ENCODE measurements around the gene DTNBP1. TPM values are rescaled to one million over a fixed set of nuclear protein-coding genes. Genes with fewer than 3 reads are reported as not detected.

DTNBP1 gene
- polyA plus RNA-seq, 1 experiment = 19.1 TPM

DNA sequence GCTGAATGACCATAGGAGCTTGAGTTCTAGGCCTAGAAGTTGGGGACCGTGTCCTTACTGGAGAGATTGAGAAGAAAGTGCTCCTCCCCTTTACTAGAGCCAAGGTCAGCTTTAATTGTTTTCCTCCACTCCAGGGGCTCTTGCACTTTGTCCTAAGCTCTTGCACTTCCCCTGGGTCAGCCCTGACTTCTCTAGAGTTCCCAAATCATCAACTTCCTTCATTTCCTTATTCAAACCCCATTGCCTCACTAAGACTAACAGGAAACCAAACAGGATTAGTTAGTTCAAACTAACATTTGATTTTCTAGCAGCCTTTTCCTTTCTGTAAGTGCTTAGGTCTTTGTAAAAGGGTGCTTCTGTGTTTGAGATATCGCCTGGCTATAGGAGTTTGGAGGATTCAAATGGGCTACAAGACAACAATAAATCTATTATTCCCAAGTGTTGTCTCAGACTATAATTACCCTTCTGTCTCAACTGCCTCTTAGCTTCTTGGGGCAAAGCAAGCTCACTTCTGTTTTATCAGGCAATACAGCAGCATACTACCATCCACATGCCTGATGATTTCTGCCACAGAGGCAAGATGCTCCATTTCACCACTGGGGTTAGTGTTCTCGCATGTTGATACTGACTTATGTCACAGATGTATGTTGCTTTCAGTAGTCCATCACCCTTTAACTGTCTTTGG is 12.8 kb upstream of the DTNBP1 start:
- ChIA-PET POLR2A (no interaction called here), CTCF (no interaction called here)
- Histone ChIP-seq H3K27me3 (ENCODE audit: control insufficient read depth, insufficient read depth, low read length) (peaks cover 6% of the 10 kb centered on the region), H3K4me3 (ENCODE audit: low read depth, low read length) (no peak overlapping the region), H3K36me3 (ENCODE audit: control insufficient read depth, insufficient read depth, low read length) (no peaks in the 10 kb centered on the region)
- DNase-seq (ENCODE audit: low read depth) = no peak
- TF ChIP-seq, protein P1, sequence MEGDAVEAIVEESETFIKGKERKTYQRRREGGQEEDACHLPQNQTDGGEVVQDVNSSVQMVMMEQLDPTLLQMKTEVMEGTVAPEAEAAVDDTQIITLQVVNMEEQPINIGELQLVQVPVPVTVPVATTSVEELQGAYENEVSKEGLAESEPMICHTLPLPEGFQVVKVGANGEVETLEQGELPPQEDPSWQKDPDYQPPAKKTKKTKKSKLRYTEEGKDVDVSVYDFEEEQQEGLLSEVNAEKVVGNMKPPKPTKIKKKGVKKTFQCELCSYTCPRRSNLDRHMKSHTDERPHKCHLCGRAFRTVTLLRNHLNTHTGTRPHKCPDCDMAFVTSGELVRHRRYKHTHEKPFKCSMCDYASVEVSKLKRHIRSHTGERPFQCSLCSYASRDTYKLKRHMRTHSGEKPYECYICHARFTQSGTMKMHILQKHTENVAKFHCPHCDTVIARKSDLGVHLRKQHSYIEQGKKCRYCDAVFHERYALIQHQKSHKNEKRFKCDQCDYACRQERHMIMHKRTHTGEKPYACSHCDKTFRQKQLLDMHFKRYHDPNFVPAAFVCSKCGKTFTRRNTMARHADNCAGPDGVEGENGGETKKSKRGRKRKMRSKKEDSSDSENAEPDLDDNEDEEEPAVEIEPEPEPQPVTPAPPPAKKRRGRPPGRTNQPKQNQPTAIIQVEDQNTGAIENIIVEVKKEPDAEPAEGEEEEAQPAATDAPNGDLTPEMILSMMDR (IDR thresholded peaks at IDR 0.05; ENCODE audit: insufficient read depth, low read depth, low read length) = no peak

DNA sequence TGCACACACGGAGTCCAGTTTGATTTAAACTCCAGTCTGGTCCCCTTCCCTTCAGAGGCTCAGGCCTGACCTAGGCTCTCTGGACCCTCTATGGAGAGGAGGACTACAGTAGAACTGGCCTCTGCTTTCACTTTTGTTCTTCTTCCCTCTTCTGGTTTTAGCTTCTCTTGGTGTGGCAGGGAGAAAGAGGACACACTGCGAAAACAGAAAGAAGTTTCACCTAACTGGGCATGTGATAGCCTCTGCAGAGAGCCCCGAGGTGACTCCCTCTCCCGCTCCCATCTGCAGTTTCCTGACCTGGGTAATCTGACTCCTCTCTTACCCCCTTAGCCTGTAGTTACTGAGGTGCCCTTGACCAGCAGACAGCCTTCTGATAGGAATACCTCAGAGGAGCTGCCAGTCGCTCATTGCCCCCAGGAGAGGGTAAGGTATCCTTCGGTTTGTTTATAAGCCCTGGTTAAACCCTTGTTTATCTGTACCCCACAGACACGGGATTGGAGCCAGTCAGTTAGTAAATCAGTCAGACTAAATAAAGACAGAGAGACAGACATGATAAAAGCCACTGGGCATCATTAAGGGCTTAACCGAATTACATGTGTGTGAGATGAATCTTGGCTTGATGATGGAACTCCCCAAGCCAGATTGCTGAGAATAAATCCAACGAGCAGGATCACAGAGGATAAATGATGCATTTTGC is 12.0 kb upstream of the DTNBP1 start:
- ChIA-PET POLR2A (no interaction called here), CTCF (interaction anchor here (1.5 kb wide), 1 partner anchor 50 kb away, joined by 3 read pairs; no protein-coding TSS in a partner anchor)
- no peak for DNase-seq (ENCODE audit: low read depth)
- TF ChIP-seq, protein P1 (IDR thresholded peaks at IDR 0.05; ENCODE audit: insufficient read depth, low read depth, low read length) = no peak
- Histone ChIP-seq H3K4me3 (ENCODE audit: low read depth, low read length) (no peak overlapping the region), H3K27me3 (ENCODE audit: control insufficient read depth, insufficient read depth, low read length) (peaks cover 10% of the 10 kb centered on the region), H3K36me3 (ENCODE audit: control insufficient read depth, insufficient read depth, low read length) (no peaks in the 10 kb centered on the region)

DNA sequence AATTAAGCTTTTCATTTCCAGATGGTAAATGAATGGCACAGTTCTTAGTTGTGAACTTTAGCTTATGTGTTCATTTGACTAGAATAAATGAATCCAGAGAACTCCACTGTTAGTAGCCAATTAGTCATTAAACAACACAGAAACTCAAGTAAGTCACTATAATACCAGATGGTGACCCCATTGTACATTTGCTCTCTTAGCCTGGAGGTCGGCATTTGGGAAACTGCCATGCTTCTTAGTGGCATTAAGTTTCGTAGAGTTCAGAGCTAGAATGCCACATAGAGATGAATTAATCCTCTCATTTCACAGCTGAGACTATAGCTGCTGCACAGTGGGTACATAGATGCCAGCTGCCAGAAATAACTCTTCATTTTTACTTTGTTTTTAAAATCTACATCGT is 10.8 kb upstream of the DTNBP1 start:
- DNase-seq (ENCODE audit: low read depth) = no peak
- CTCF ChIA-PET = interaction anchor here (1.5 kb wide), 1 partner anchor 48 kb away, joined by 3 read pairs; no protein-coding TSS in a partner anchor
- H3K27me3 ChIP-seq (ENCODE audit: control insufficient read depth, insufficient read depth, low read length) = peaks cover 19% of the 10 kb centered on the region
- POLR2A ChIA-PET = no interaction called here
- TF ChIP-seq, protein P1 (IDR thresholded peaks at IDR 0.05; ENCODE audit: insufficient read depth, low read depth, low read length) = no peak
- H3K36me3 ChIP-seq (ENCODE audit: control insufficient read depth, insufficient read depth, low read length) = no peaks in the 10 kb centered on the region
- H3K4me3 ChIP-seq (ENCODE audit: low read depth, low read length) = no peak overlapping the region

DNA sequence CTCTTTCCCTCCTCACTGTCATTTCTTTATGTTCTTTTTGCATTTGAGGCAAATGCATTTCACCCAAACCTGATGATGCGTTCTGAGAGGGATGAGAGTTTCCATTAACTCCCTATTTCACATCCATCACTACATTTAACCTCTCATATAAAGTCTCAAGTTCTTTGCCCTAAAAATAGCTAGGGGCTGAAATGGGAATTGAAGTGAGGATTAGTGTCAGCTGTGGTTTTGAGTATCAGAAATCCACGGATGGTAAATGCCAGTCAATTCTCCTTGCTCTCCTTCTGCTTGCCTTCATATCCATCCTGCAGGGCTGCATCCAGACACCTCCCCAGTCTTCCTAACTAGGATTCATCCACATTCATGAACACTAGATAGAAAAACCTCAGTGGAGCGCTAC is 10.0 kb upstream of the DTNBP1 start:
- H3K27me3 ChIP-seq (ENCODE audit: control insufficient read depth, insufficient read depth, low read length) = peaks cover 20% of the 10 kb centered on the region
- TF ChIP-seq, protein P1 (IDR thresholded peaks at IDR 0.05; ENCODE audit: insufficient read depth, low read depth, low read length) = no peak
- no peak overlapping the region for H3K4me3 ChIP-seq (ENCODE audit: low read depth, low read length)
- POLR2A ChIA-PET = no interaction called here
- CTCF ChIA-PET = interaction anchor here (0.7 to 1.1 kb wide), 2 partner anchors 14 to 29 kb away, joined by 3 read pairs; no protein-coding TSS in a partner anchor
- no peak for DNase-seq (ENCODE audit: low read depth)
- no peaks in the 10 kb centered on the region for H3K36me3 ChIP-seq (ENCODE audit: control insufficient read depth, insufficient read depth, low read length)

DNA sequence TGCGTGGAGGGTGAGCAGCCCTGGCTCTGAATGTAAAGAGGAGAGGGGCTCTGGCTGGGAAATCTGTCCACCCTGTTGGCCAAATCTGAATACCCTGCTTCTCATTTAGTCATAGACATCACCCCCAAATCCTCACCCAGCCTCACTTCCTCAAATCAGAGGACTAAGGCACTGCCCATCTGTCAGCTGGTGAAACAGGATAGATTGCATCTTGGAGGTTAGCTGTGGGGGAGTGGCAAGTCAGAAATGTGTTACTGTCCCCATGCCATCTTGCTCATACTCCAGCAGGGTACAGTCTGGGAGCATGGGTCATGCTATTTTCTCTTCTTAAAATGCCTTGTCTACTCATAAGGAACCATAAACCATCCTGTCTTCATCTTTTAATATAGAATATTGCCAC is 9.5 kb upstream of the DTNBP1 start:
- CTCF ChIA-PET = interaction anchor here (0.7 to 1.1 kb wide), 2 partner anchors 14 to 29 kb away, joined by 3 read pairs; no protein-coding TSS in a partner anchor
- Histone ChIP-seq H3K4me3 (ENCODE audit: low read depth, low read length) (no peak overlapping the region), H3K27me3 (ENCODE audit: control insufficient read depth, insufficient read depth, low read length) (peaks cover 20% of the 10 kb centered on the region), H3K36me3 (ENCODE audit: control insufficient read depth, insufficient read depth, low read length) (no peaks in the 10 kb centered on the region)
- TF ChIP-seq, protein P1 (IDR thresholded peaks at IDR 0.05; ENCODE audit: insufficient read depth, low read depth, low read length) = no peak
- DNase-seq (ENCODE audit: low read depth) = no peak
- POLR2A ChIA-PET = no interaction called here

Measured in BJ (cell line).